H9 (cell line): Measurements from ENCODE around the gene PROM1. TPM values are rescaled to one million over a fixed set of nuclear protein-coding genes. Genes with fewer than 3 reads are reported as not detected.

Experiments used
- DNase-seq: peaks from one replicate; pipeline ENCODE4 v3.0.0-alpha.2; 2017
- H2AFZ ChIP-seq: one replicate; pipeline ENCODE4 v1.6.1; 2013; ENCODE audit warnings: mild to moderate bottlenecking, low read length, control low read depth, moderate library complexity
- H2AK5ac ChIP-seq: 2 replicates; pipeline ENCODE4 v1.6.1; 2013; ENCODE audit warnings: low read length, control low read depth, mixed read lengths; ENCODE audit not compliant: insufficient read length
- H2BK120ac ChIP-seq: one replicate; pipeline ENCODE4 v1.6.1; 2013; ENCODE audit warnings: low read depth, mild to moderate bottlenecking, low read length, control low read depth, inconsistent platforms; ENCODE audit not compliant: poor library complexity, severe bottlenecking
- H2BK12ac ChIP-seq: 2 replicates; pipeline ENCODE4 v1.6.1; 2013; ENCODE audit warnings: low read length, control low read depth, mixed read lengths, low read depth; ENCODE audit not compliant: insufficient read length
- H2BK15ac ChIP-seq: 2 replicates; pipeline ENCODE4 v1.6.1; 2013; ENCODE audit warnings: low read depth, low read length, control low read depth
- H2BK20ac ChIP-seq: one replicate; pipeline ENCODE4 v1.6.1; 2013; ENCODE audit warnings: low read depth, mild to moderate bottlenecking, low read length, control low read depth, inconsistent platforms; ENCODE audit not compliant: poor library complexity, severe bottlenecking
- H2BK5ac ChIP-seq: 2 replicates; pipeline ENCODE4 v1.6.1; 2013; ENCODE audit warnings: low read length, control low read depth, mixed read lengths; ENCODE audit not compliant: insufficient read length
- H3K14ac ChIP-seq: 2 replicates; pipeline ENCODE4 v1.6.1; 2013; ENCODE audit warnings: low read length, control low read depth; ENCODE audit not compliant: insufficient read depth
- H3K18ac ChIP-seq: 2 replicates; pipeline ENCODE4 v1.6.1; 2013; ENCODE audit warnings: low read depth, mild to moderate bottlenecking, mixed read lengths, low read length, control low read depth; ENCODE audit not compliant: insufficient read length
- H3K23ac ChIP-seq: 2 replicates; pipeline ENCODE4 v1.6.1; 2013; ENCODE audit warnings: low read length, control low read depth, mixed read lengths, low read depth; ENCODE audit not compliant: insufficient read length
- H3K23me2 ChIP-seq: 2 replicates; pipeline ENCODE4 v1.6.1; 2013; ENCODE audit warnings: low read depth, mild to moderate bottlenecking, mixed read lengths, low read length, control low read depth; ENCODE audit not compliant: insufficient read length, poor library complexity, severe bottlenecking
- H3K27ac ChIP-seq: 2 replicates; pipeline ENCODE4 v1.5.1; 2013; ENCODE audit warnings: low read length, control low read depth, mixed read lengths, low read depth; ENCODE audit not compliant: insufficient read length
- H3K27me3 ChIP-seq: 2 replicates; pipeline ENCODE4 v1.6.1; 2013; ENCODE audit warnings: low read length, control low read depth, inconsistent platforms; ENCODE audit not compliant: insufficient read depth
- H3K4ac ChIP-seq: 2 replicates; pipeline ENCODE4 v1.6.1; 2013; ENCODE audit warnings: low read depth, mild to moderate bottlenecking, control low read depth, inconsistent platforms, low read length, moderate library complexity
- H3K4me1 ChIP-seq: 2 replicates; pipeline ENCODE4 v1.6.1; 2013; ENCODE audit warnings: low read length, control low read depth, inconsistent platforms; ENCODE audit not compliant: insufficient read depth
- H3K4me2 ChIP-seq: 2 replicates; pipeline ENCODE4 v1.6.1; 2013; ENCODE audit warnings: low read length, control low read depth, mixed read lengths; ENCODE audit not compliant: insufficient read length, insufficient read depth
- H3K56ac ChIP-seq: 2 replicates; pipeline ENCODE4 v1.6.1; 2013; ENCODE audit warnings: low read depth, mild to moderate bottlenecking, mixed read lengths, low read length, control low read depth; ENCODE audit not compliant: insufficient read length
- H3K79me1 ChIP-seq: 2 replicates; pipeline ENCODE4 v1.6.1; 2013; ENCODE audit warnings: low read depth, mild to moderate bottlenecking, moderate library complexity, low read length, control low read depth, inconsistent platforms; ENCODE audit not compliant: insufficient read depth, poor library complexity, severe bottlenecking
- H3K79me2 ChIP-seq: 2 replicates; pipeline ENCODE4 v1.6.1; 2013; ENCODE audit warnings: low read length, control low read depth, inconsistent platforms; ENCODE audit not compliant: insufficient read depth
- H3K9ac ChIP-seq: 2 replicates; pipeline ENCODE4 v1.6.1; 2013; ENCODE audit warnings: low read length, control low read depth, mixed read lengths; ENCODE audit not compliant: insufficient read length; ENCODE audit errors: extremely low read depth
- H3K9me3 ChIP-seq: one replicate; pipeline ENCODE4 v1.6.1; 2013; ENCODE audit warnings: low read depth, low read length, inconsistent platforms; ENCODE audit not compliant: control insufficient read depth
- H3T11ph ChIP-seq: one replicate; pipeline ENCODE4 v1.6.1; 2013; ENCODE audit warnings: mild to moderate bottlenecking, low read length, control low read depth, inconsistent platforms
- H4K20me1 ChIP-seq: one replicate; pipeline ENCODE4 v1.6.1; 2013; ENCODE audit not compliant: control insufficient read depth, insufficient read length, insufficient read depth
- H4K5ac ChIP-seq: 2 replicates; pipeline ENCODE4 v1.6.1; 2013; ENCODE audit warnings: low read depth, mild to moderate bottlenecking, mixed read lengths, low read length, control low read depth; ENCODE audit not compliant: insufficient read length
- H4K8ac ChIP-seq: replicated peaks from 2 replicates; pipeline ENCODE4 v1.6.1; 2013; ENCODE audit warnings: low read length, control low read depth, mixed read lengths, low read depth; ENCODE audit not compliant: insufficient read length
- H4K91ac ChIP-seq: 2 replicates; pipeline ENCODE4 v1.6.1; 2013; ENCODE audit warnings: low read depth, mild to moderate bottlenecking, moderate library complexity, mixed read lengths, low read length, control low read depth; ENCODE audit not compliant: insufficient read length
- H3K27ac Mint-ChIP-seq, 3 experiments: 2 replicates in 2 of 3; 3 replicates in 1 of 3; pipeline ENCODE4 v1.8.0; 2020 to 2021; ENCODE audit warnings: mixed read lengths in 3 of 3, mild to moderate bottlenecking in 1 of 3, moderate library complexity in 1 of 3
- H3K27me3 Mint-ChIP-seq: 2 replicates; pipeline ENCODE4 v1.8.0; 2021; ENCODE audit warnings: low read depth, mild to moderate bottlenecking, moderate library complexity, mixed read lengths
- H3K36me3 Mint-ChIP-seq, 3 experiments: 2 replicates in 2 of 3; 3 replicates in 1 of 3; pipeline ENCODE4 v1.8.0; 2020 to 2021; ENCODE audit warnings: low read depth in 3 of 3, mixed read lengths in 3 of 3; ENCODE audit not compliant: insufficient read depth in 1 of 3
- H3K4me1 Mint-ChIP-seq, 2 experiments: 2 replicates each; pipeline ENCODE4 v1.8.0; 2020; ENCODE audit warnings: mixed read lengths in 2 of 2
- H3K4me3 Mint-ChIP-seq, 2 experiments: 2 replicates in 1 of 2; 3 replicates in 1 of 2; pipeline ENCODE4 v1.8.0; 2020 to 2021; ENCODE audit warnings: mild to moderate bottlenecking in 2 of 2, mixed read lengths in 2 of 2, moderate library complexity in 1 of 2
- H3K9me3 Mint-ChIP-seq, 2 experiments: 2 replicates in 1 of 2; 3 replicates in 1 of 2; pipeline ENCODE4 v1.8.0; 2020; ENCODE audit warnings: mild to moderate bottlenecking in 2 of 2, mixed read lengths in 2 of 2, moderate library complexity in 1 of 2
- CTCF ChIP-seq: fragments of 200-600 bp; sonication (generic); conservative IDR thresholded peaks from 3 replicates; pipeline ENCODE4 v1.8.0; 2021; ENCODE audit warnings: antibody characterized with exemption, mild to moderate bottlenecking
- WGBS: extraction: QIAGEN DNeasy Blood & Tissue Kit; methylation state at CpG from one replicate; pipeline ENCODE4 v1.1.7; 2013; ENCODE audit warnings: missing lambda C conversion rate, low lambda C conversion rate, mixed read lengths; ENCODE audit not compliant: insufficient read length; ENCODE audit errors: extremely low coverage; 5-methylcytosine and 5-hydroxymethylcytosine counted together
- total RNA-seq: library from RNA; stranded (reverse); gene quantifications from 2 replicates; pipeline ENCODE4 v1.2.1, GENCODE V29; 2021

Gene PROM1
- total RNA-seq, 1 experiment from 2014 or later: 98.3 TPM

GRCh38 chr4:16110661-16111290 lies 27.0 kb upstream of the PROM1 start:
- H4K5ac ChIP-seq: no peak overlapping the region
- no peak overlapping the region for H3K9ac ChIP-seq
- no peaks in the 10 kb centered on the region for H3K27me3 ChIP-seq
- no peak overlapping the region for H3K23ac ChIP-seq
- H3K27ac Mint-ChIP-seq: no peak overlapping the region
- H3K4me2 ChIP-seq: no peak overlapping the region
- no peak overlapping the region for H3K27ac ChIP-seq
- H3K4me1 Mint-ChIP-seq: no peaks in the 10 kb centered on the region
- no peak overlapping the region for H3T11ph ChIP-seq
- H3K79me1 ChIP-seq: no peaks in the 10 kb centered on the region
- no peak overlapping the region for H3K56ac ChIP-seq
- no peak overlapping the region for H3K4ac ChIP-seq
- TF ChIP-seq CTCF: no peak
- H2BK120ac ChIP-seq: no peak overlapping the region
- H2BK12ac ChIP-seq: no peak overlapping the region
- H3K18ac ChIP-seq: no peak overlapping the region
- H3K4me3 Mint-ChIP-seq: no peak overlapping the region
- no peaks in the 10 kb centered on the region for H3K4me1 ChIP-seq
- no peak overlapping the region for H2AFZ ChIP-seq
- no peaks in the 10 kb centered on the region for H3K23me2 ChIP-seq
- H2BK20ac ChIP-seq: no peak overlapping the region
- H4K20me1 ChIP-seq: no peaks in the 10 kb centered on the region
- WGBS: no CpG with 5 or more reads among the region's 3 CpGs
- H3K9me3 ChIP-seq: no peaks in the 10 kb centered on the region
- no peak overlapping the region for H2BK5ac ChIP-seq
- H3K9me3 Mint-ChIP-seq: no peaks in the 10 kb centered on the region
- H3K36me3 Mint-ChIP-seq: no peaks in the 10 kb centered on the region
- no peak for DNase-seq
- H2BK15ac ChIP-seq: no peak overlapping the region
- H2AK5ac ChIP-seq: no peak overlapping the region
- no peak overlapping the region for H4K8ac ChIP-seq
- H3K14ac ChIP-seq: no peak overlapping the region
- peaks cover 8% of the 10 kb centered on the region for H3K27me3 Mint-ChIP-seq
- no peak overlapping the region for H4K91ac ChIP-seq
- H3K79me2 ChIP-seq: no peaks in the 10 kb centered on the region
